ENCODE results near the gene LSS.
"Not testable (repeated sequence)": the region's sequence is repeated elsewhere in the genome, so short reads cannot be mapped to it uniquely, and the experiment has no call there.

LSS gene

DNA sequence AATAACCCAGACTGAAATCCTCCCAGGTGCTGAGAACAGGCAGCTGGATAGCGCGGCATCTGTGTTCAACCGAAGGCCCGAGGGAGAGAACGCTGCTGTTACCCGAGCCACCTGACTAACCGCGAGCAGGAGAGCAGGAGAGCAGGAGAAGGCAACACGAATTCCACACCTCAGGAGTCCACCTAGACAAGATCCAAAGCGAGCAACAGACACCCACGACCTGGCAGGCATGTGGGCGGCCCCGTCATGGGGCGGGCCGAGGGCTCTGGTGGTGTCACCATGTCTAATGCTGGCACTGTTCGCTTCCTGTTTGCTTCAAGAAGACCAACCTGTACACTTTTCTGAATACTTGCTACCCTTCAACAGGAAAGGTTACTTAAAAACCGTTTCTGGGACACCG is 23.4 kb downstream of the LSS start:
- no peak for DNase-seq (ENCODE audit: low read depth, low spot score)

DNA sequence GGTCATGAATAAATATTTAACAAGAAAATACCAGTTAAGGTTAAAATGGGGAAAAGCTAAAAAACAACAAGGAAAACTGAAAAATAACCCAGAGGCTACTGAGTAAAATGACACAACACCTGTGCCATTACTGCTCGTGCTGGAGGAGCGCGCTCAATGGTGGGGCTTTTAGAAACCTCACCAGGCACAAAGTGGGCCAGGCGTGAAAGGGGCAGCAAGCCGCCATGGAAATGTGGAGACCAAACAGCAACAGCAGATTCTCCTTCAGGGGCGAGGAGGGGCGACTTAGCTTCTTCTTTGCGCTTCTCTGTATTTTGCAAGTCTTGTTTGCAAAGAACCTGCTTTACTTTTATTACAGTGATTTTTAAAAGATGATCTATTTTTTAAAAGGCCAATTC is 25.4 kb downstream of the LSS start:
- DNase-seq (ENCODE audit: low read depth, low spot score): no peak

DNA sequence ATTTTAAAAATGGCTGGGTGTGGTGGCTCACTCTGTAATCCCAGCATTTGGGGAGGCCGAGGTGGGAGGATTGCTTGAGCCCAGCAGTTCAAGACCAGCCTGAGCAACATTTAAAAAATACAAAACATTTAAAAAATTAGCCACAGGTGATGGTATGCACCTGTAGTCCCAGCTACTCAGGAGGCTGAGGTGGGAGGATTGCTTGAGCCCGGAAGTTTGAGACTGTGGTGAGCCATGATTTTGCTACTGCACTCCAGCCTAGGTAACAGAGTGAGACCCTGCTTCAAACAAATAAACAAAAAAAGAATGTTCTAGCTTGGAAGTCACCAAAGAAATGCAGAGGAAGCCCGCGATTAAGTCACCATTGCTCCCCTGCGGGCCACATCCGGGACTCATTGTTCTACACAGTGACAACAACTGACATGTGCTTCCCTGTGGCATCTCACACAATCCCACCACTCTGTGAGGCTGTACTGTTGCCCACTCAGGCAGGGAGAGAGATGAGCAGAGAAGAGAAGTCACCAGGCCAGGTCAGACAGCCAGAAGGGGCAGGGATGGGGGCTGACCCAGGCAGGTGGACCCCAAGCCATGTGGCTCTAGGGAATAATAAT is 25.9 kb downstream of the LSS start:
- DNase-seq (ENCODE audit: low read depth, low spot score): no peak

DNA sequence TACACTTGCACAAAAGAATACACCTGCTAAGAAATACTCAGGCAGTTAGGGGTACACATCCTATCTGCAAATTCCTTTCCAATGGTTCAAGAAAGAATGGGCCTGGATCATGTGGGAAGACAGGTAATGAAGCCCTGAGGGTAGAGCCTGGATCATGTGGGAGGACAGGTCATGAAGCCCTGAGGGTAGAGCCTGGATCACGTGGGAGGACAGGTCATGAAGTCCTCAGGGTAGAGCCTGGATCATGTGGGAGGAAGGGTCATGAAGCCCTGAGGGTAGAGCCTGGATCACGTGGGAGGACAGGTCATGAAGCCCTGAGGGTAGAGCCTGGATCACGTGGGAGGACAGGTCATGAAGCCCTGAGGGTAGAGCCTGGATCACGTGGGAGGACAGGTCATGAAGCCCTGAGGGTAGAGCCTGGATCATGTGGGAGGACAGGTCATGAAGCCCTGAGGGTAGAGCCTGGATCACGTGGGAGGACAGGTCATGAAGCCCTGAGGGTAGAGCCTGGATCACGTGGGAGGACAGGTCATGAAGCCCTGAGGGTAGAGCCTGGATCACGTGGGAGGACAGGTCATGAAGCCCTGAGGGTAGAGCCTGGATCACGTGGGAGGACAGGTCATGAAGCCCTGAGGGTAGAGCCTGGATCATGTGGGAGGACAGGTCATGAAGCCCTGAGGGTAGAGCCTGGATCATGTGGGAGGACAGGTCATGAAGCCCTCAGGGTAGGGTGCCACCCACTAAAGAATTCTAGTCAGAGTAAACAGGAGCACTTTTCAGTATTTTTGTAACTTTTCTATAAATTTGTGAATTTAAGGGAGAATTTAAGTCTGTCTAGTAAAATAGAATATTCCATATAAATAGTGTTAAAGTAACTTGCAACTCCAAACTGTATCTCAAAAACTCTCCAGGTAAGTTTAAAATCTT is 27.4 kb downstream of the LSS start:
- DNase-seq (ENCODE audit: low read depth, low spot score): not testable (repeated sequence)

DNA sequence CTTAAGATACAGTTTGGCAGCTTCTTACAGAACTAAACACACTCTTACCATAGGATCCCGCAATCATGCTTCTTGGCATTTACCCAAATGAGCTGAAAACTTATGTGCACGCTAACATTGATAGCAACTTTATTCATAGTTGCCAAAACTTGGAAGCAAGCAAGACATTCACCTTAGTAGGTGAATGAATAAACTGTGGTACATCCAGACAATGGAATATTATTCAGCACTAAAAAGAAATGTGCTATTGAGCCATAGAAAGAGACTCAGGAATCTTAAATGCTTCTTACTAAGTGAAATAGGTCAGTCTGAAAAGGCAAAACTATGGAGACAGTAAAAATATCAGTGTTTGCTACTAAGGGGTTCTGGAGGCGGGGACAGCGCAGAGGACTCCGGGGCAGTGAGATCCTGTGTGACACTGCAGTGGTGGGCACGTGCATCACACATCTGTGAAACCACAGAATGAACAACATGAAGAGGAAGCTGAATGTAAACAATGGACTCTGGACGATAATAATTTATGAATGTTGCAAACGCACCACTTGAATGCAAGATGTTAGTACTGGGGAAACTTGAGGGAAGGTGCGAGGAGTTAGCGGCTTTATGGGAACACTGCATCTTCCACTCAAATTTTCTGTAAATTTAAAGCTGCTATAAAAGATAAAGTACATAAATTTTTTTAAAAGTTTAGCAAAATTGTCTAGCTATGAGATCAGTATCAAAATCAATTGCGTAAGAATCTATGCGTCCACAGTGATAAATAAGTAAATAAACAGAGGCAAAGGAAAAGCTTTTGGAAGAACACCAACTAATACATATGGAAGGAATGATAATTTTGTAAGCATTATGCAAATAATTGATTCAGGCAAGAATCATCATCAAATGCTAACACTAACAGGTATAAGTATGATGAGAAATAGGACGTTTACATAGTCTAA is 28.9 kb downstream of the LSS start:
- DNase-seq (ENCODE audit: low read depth, low spot score): no peak

DNA sequence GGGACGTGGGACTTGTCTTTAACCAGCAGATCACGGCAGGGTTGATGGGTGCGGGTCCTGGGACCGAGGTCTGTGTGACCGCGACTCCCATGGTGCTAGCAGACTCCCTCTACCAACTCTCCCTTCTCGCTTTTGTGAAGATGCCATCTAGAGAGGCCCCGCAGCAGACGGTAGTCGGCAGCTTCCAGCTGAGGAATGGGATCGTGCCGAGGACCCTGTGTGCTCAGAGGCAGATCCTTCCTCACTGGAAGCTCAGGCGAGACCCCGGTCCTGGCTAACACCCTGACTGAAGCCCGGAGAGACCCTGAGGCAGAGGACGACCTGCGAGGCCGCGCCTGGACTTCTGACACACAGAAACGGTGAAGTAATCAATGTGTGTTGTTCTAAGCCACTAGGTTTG is 31.8 kb downstream of the LSS start:
- DNase-seq (ENCODE audit: low read depth, low spot score): no peak

DNA sequence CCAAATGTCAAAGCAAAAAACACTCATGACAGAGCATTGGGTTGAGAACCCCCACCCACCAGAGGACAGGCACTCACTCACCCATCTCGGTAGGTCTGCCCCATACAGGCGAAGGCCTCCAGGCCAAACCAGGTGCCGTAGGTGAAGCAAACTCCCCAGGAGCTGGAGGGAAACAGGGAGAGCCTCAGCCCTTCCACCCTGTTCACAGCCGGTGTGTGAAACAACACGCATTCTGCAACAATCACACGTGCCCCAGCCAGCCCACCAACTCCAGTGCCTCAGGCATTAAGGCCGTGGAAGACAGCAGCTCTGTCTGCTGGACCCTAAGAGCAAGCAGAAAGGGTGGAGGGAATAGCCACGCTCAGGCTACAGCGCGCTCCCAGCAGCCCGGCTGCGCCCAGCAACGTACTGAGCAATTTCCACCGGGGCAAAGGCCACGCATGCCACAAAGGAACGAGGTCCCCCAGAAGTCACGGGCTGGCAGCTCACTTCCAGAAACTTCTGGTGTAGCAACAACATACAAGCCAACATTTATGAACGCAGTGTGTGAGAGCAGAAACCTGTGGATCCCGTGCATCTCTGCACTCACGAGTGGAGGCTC is 32.9 kb downstream of the LSS start:
- no peak for DNase-seq (ENCODE audit: low read depth, low spot score)

DNA sequence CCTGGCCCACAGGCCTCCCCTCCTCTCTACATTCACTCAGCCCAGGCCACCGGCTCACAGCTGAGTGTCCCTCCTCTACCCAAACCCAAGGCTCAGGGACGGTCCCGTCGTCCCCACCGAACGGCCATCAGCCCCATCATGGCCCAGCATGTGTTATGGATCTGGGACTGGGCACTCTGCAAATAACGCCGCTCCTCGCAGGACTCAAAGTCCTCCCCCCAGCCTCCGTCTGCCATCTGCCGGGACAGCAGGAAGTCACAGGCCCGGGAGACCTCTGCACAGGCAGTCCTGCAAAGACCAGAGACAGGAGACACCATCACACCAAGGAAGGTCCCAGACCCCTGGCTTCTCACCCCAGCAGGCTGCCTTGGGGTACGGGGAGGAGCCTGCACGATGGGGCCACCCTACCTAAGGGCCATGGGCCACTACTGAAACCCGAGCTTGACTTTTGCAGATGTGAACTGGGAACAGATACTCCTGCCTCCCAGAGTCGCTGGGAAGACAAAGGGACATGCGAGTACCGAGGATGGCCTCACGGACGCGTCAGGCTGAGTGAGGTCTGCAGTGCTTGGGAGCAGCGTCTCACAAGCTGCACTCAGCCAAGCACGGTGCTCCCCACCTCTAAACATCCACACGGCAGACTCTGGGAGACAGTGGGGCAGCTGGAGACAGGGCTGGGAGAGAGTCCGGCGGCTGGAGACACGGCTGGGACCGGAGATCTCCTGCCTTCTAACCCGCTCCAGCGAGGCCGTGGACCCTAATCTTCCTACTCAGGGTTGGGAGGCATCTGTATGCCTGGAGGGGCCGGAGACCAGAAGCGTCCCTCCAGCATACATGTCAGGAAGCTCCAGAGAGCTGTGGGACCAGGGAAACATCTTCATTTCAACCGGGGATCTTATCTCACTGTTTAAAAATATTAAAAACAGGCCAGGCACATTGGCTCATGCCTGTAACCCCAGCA is 33.9 kb downstream of the LSS start:
- DNase-seq (ENCODE audit: low read depth, low spot score): no peak

DNA sequence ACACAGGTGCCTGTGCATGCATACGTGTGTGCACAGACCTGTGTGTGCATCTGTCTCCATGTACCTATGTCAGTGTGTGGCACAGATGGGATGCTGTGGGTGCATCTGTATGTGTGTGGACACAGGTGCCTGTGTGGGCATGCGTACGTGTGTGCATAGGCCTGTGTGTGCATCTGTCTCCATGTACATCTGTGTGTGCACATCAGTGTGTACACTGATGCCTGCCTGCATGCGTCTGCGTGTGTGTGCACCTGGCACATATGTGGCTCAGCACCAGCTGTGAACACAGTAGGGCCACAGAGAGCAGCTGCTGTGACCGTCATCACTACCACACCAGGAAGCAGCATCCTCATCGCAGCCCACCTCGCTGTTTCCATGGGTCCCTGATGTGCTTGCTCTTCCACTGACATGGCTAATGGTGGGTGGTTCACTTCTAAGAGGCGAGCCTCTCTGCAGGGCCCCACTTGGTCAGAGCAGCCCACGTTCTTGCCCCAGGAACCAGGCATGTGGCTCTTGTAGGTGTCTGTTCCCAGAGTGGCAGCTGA is 34.7 kb downstream of the LSS start:
- DNase-seq (ENCODE audit: low read depth, low spot score): no peak

DNA sequence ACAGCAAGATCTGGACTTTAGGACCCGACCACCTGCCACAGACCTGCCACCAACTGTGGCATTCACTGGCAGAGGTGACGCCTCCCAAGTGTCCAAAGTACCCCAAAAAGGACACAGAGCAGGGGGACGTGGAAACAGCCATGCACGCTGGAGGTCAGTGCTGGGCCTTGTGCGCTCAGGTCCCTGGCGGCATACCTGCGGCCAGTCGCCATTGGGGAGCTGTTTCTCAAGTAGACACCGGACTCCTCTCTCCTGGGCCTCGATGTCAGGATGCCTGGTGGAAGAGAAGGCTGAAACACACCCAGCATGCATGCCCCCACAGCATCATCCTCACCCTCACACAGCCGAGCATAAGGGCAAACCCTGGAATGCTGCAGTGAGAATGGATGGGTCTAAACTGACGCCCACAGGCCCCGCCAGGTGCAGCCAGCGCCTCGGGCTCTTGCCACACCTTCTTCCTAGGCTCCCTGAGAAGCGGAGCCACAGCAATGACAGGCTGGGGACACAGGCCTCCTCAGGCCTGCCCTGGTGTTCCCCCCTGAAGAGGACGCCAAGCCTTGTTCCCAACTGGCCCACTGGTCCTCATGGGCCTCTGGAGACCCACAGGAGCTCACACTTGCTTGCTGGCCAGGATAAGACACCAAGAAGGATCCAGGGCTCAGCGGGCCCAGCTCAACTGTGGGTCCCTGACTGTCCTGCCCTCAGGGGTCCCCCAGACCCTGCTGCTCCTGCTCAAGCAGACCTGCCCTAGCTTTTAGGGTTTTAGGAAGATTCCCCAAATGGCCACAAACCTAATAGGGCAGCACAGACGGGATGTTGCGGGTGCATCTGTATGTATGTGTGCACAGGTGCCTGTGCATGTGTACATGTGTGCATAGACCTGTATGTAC is 36.6 kb downstream of the LSS start:
- no peak for DNase-seq (ENCODE audit: low read depth, low spot score)

DNA sequence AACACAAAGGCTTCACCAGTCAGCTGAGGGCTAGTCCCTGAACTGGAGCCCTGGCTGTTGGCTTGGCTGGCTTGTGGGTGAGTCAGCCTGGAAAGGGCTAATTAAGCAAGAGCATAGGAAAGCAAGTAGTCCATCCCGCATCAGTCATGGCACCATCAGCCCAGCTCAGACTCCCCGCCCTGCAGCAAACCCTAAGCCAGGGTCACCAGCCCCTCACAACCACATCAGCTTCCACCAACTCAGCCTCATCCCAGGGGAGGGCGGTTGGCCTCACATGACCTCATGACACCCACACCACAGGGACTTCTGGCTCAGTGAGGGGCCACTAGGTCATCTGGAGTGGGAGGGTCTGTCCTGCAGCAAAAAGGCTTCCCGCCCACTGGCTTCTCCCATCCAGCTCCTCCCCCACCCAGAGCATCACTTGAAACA is 37.3 kb downstream of the LSS start:
- DNase-seq (ENCODE audit: low read depth, low spot score): no peak

DNA sequence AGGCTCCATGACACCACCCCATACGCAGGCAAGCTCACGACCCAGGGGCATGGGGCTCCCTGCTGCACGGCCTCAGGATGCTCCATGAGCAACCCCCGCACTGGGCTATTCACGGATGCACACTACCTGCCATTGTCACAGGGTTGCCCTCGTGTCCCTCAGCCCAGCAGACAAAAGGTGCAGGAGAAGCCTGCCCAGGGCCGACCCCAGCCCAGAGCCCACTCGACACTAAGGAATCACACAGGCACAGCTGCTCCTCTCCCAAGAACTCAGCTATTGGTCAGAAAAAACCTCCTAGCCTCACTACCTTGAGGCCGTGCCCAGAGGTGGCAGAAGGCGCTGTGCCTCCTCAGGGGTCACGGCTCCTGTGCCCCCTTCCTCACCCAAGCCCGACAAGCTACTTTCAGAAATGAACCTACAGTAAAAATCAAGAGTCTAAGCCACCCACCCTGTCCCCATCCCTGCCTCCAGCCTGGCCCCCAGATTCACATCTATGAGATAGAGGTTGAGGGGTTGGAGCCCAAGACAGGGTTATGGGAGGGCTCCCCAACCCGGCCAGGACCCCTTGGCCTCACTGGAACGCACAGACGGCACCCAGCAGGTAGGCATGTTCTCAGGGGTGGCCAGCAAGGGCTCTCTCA is 38.0 kb downstream of the LSS start:
- DNase-seq (ENCODE audit: low read depth, low spot score): no peak

DNA sequence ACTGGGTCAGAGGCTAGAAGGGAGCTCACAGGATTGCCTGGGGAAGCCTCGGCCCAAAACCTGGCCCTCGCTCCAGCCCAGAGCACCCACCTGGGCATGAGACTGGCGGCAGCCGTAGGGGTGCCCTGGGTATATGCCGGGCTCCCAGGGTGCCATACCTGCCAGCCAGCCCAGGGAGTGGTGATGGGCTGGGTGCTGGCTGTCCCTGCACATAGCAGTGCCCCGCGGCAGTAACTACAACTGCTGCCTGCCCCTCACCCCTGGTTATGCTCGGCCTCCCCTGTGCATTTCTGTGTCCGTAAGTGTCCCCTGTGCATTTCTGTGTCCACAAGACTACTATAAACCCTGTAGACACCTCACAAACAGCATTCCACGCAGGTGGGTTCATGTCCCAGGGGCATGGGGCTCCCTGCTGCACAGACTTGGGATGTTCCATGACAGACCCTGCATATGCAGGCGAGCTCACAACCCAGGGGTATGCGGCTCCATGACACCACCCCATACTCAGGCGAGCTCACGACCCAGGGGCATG is 38.5 kb downstream of the LSS start:
- DNase-seq (ENCODE audit: low read depth, low spot score): no peak

DNA sequence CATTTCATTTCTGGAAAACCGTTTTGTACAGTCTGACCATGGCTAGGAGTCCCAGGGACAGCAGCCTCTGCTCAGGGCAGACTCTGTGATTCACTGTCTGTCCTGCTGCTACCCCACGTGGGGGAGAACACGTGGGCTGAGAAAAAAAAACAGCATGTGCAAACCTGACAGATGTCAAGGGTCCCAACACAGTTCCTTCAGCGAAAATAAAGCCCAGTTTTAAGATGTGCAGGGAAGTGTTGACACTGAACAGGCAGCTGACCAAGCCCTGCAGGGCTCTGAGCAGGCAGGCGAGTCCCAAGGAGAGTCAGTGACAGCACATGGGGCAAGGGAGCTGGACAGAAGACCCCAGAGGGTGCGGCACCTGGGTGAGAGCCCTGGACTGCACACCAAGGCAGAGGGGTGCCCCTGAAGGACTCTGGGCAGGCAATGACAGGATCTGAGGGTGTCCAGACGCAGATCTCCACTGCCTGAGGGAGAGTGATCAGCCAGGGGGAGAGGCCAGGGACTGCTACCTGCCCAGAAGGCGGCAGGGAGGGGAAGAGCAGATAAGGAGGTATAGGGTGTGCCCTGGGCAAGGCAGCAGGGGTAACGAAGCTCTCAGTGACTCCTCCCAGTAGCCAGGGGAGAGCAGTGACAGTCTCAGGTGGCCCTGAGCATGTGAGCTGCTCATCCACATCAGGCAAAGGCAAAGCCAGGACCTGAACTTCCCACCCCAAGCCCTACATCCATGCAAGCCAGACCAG is 39.2 kb downstream of the LSS start:
- no peak for DNase-seq (ENCODE audit: low read depth, low spot score)

DNA sequence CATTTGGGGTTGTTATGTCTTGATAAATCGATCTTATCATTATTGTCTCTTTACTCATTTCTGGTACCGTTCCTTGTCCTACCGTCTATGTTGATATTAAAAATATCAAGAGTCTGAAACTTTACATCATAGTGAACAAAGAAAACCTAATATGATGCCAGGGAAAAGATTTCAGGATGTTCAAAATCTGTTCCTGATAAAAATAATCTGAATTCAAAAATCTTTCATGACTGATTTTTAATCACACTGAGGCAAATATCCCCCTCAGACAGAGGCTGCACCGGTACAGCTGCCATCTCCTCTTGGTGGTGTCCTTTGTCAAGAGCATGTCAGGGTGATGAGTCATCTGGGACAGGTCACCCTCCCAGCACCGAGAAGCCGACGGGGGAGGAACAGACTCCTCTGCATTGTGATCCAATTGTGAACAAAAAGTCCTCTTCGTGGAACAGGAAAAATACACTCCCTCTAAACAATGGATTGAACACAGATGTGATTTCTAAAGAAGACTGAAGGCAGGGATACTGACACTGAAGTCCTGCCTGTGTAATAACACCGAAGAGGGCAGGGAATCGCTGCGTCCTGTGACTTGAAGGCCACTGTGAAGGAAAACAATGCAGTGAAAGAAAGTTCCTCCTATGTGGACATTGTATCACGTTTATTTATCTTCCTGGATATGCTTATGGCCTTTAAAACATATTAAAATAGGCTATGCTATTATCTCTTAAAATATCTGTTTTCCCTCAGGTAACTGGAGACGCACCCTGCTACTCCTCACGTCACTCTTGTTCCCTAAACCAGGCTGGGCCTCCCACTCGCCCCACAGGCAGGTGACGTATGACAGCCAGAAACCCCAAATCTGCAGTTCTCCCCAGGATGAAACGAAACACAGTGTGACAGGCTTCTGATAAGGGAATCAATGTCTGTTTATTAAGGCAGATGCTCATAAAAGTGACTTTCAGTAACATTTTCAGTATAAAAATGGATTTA is 40.1 kb downstream of the LSS start:
- DNase-seq (ENCODE audit: low read depth, low spot score): no peak

DNA sequence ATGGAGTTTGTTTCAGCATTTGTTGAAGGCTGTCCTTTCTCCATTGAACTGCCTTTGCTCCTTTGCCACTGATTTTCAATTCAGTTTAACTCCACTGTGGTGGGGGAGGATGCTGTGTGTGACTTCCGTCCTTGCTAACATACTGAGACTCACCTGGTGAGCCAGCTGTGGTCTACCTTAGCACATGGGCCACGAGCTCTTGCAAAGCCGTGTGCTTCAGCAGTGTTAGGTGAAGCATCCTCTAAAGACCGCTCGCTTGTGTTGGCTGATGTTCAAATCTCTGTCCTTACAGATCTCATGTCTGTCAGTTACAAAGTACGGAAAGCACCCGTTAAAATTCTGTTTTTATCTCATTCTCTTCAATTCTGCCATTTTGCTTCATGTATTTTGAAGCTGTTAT is 40.8 kb downstream of the LSS start:
- no peak for DNase-seq (ENCODE audit: low read depth, low spot score)

DNA sequence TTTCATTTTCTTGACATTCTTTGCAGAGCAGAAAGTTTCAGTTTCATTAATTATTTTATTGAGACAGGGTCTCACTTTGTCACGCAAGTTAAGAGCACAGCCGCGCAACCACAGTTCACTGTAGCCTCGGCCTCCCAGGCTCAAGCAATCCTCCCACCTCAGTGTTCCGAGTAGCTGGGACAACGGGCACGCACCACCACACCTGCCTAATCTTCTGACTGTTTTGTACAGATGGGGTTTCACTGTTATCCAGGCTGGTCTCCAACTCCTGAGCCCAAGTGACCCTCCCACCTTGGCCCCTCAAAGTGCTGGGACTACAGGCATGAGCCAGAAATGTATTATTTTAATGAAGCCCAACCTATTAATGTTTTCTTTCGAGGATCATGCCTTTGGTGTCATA is 41.3 kb downstream of the LSS start:
- DNase-seq (ENCODE audit: low read depth, low spot score): no peak

All from activated naive CD8-positive, alpha-beta T cell treated with anti-CD3 and anti-CD28 coated beads, Interleukin-2, amount 50 U/mL, for 16 hours (primary cell).